Fibroblast of the aortic adventitia (primary cell): ENCODE results near the gene RPS6KA6. TPM values are rescaled to one million over a fixed set of nuclear protein-coding genes. Genes with fewer than 3 reads are reported as not detected.
A peak's percentile ranks its signal among the peaks of the same experiment; 100 is the strongest.

ENCODE experiments used
- DNase-seq: peaks from one replicate; pipeline ENCODE4 v3.0.0-alpha.2; 2010; ENCODE audit warnings: low read depth
- H3K4me3 ChIP-seq: 2 replicates; pipeline ENCODE4 v1.5.1; 2011; ENCODE audit warnings: low read depth, mild to moderate bottlenecking, control low read depth, low read length, moderate library complexity
- small RNA-seq: library from RNA; depleted of rRNA; stranded (forward); fragments of <200 nt; gene quantifications from one replicate; pipeline ENCODE3, GENCODE V24; 2012
- total RNA-seq: library from RNA; depleted of rRNA; stranded (reverse); fragments of >200 nt; gene quantifications from 2 replicates; pipeline ENCODE4 v1.2.3, GENCODE V29; 2012; ENCODE audit warnings: low replicate concordance
- TF ChIP-seq, protein P1 (sequence below): IDR thresholded peaks from 2 replicates; pipeline ENCODE4 v1.5.1; 2011; ENCODE audit warnings: mild to moderate bottlenecking, low read length, control low read depth, inconsistent platforms; ENCODE audit not compliant: insufficient read depth

RPS6KA6 gene
- total RNA-seq, 1 donor, result 4.2 TPM

DNA sequence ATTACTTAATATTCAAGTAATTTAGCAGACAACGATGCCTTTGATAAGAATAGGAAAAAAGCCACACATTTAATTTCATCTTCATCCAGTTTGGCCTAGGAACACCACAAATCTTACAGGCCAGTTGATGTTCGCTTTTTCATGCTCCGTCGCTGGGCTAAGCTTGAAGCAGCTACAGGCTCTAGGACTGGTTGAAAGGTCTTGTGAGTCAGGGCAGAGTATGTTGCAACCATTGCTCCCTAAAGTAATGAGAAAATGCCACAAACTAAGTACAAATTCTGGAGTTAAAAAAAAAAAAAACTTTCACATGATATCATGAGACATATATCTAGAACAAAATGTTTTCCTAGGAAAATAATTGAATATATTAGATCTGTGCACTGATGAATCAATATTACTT is 123.8 kb downstream of the RPS6KA6 start:
- H3K4me3 ChIP-seq, result no peak overlapping the region
- TF ChIP-seq, protein P1, sequence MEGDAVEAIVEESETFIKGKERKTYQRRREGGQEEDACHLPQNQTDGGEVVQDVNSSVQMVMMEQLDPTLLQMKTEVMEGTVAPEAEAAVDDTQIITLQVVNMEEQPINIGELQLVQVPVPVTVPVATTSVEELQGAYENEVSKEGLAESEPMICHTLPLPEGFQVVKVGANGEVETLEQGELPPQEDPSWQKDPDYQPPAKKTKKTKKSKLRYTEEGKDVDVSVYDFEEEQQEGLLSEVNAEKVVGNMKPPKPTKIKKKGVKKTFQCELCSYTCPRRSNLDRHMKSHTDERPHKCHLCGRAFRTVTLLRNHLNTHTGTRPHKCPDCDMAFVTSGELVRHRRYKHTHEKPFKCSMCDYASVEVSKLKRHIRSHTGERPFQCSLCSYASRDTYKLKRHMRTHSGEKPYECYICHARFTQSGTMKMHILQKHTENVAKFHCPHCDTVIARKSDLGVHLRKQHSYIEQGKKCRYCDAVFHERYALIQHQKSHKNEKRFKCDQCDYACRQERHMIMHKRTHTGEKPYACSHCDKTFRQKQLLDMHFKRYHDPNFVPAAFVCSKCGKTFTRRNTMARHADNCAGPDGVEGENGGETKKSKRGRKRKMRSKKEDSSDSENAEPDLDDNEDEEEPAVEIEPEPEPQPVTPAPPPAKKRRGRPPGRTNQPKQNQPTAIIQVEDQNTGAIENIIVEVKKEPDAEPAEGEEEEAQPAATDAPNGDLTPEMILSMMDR, result no peak
- DNase-seq, result no peak

DNA sequence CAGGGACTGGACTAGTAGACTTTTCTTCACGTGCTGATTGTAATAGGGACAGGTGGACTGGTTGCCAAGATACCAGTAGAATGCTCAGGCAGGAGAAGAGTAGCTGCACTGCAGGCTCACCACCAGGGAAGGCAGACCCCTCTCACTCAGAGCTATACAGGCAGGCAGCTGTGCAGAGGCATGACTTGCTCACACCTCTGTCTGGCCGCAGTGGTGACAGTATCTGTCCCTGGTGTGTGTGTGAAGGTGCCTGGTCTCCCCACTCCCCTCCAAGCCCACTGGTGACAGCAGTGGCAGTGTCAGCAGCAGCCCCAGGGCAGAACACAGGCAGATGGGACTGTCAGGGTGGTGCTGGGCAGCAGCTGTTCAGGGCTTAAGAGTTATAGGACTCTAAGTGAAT is 140.7 kb downstream of the RPS6KA6 start:
- H3K4me3 ChIP-seq, result no peak overlapping the region
- DNase-seq, result no peak

DNA sequence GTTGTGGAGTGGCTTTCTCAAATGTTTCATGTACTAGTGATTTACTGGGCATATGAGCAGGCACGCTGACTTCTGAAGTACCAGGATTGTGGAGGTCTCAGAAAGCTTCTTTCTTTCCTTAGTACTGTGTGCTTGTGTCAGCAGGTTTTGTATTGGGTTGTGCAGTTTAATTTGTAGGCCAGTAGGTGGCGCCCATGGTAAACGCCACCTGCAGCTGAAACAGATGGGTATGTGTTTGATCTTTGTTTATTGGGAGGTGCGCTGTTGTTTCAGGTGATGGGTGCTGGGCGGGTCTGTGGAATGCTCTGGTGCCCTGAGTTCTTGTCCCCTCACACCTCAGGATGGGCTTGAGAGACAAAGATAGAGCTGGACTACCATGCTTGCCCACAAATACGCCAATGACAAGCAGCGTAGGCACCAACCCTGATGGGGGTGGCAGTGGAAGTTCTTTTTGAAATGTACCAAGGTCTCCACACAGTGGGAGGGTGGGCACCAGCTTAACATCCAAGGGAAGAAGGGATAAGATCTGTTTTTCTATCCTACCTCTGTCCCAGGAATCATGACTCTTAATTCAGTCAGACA is 141.5 kb downstream of the RPS6KA6 start:
- TF ChIP-seq, protein P1, result peak; percentile 71
- no peak overlapping the region for H3K4me3 ChIP-seq
- peak; percentile 19 for DNase-seq

More for the DNA sequence above, 140.7 kb downstream of the RPS6KA6 start:
- TF ChIP-seq, protein P1, result no peak

DNA sequence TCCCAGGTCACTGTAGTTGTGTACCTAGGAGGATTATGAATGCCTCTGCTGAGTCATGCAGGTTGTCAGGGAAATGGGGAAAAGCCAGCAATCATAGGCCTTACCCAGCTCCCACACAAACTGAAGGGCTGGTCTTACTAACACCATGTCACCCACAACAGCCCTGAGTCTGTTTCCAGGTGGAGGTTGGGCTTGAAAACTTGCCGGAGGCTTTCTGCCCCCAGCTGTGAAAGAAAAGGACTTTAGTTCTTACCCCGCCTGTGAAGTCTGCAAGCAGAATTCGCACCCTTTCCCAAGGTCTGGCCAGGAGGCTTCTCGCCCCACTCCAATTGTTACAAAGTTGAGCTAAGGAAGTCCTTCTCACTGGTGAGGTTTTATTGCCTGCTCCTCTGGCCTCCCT is 143.9 kb downstream of the RPS6KA6 start:
- no peak for DNase-seq
- no peak overlapping the region for H3K4me3 ChIP-seq
- TF ChIP-seq, protein P1, result no peak

Small RNAs within 50 kb of the gene (small RNA-seq; reads per million reads assigned to genes)
- gene MIR548I4, result not detected
